ENCODE data around the gene EIF2B5.
"Not testable (repeated sequence)": the region's sequence is repeated elsewhere in the genome, so short reads cannot be mapped to it uniquely, and the experiment has no call there.

Gene EIF2B5
- total RNA-seq = 37.1 to 85.1 (median 54.5) reads per million in 17 experiments

GRCh38 chr3:184135149-184135910 is at the start of gene EIF2B5:
TSS of gene EIF2B5 (plus strand) at chr3:184135358. CDS start at chr3:184135386, 28 bp downstream.
- peak; percentile 92 to 96 (median 96) for DNase-seq

GRCh38 chr3:184085389-184085852 is 49.7 kb upstream of the EIF2B5 start:
- DNase-seq = peak in 3 of 4 experiments; percentile 14 to 28 (median 15)

- DNase-seq = peak in 1 of 4 experiments; percentile 4
Observed at GRCh38 chr3:184092199-184092598, 43.0 kb upstream of the EIF2B5 start.

- DNase-seq = no peak
Observed at GRCh38 chr3:184096811-184097383, 38.3 kb upstream of the EIF2B5 start, which contains the start of gene HTR3E. TSS of gene HTR3E (plus strand) at chr3:184097064. CDS start at chr3:184097530, 466 bp downstream.

GRCh38 chr3:184097556-184097955 is 37.6 kb upstream of the EIF2B5 start:
- DNase-seq = no peak

- DNase-seq = no peak
Observed at GRCh38 chr3:184099806-184100686, 35.1 kb upstream of the EIF2B5 start.

GRCh38 chr3:184110316-184110725 is 24.8 kb upstream of the EIF2B5 start:
- DNase-seq = no peak

GRCh38 chr3:184116017-184116416 is 19.1 kb upstream of the EIF2B5 start:
- no peak for DNase-seq

- DNase-seq = no peak
Observed at GRCh38 chr3:184117636-184118035, 17.5 kb upstream of the EIF2B5 start.

- DNase-seq = not testable (repeated sequence)
Observed at GRCh38 chr3:184121031-184121430, 14.1 kb upstream of the EIF2B5 start.

- no peak for DNase-seq
Observed at GRCh38 chr3:184126006-184126405, 9.2 kb upstream of the EIF2B5 start.

- DNase-seq = peak; percentile 37 to 64 (median 44)
Observed at GRCh38 chr3:184129012-184129411, 6.1 kb upstream of the EIF2B5 start.

GRCh38 chr3:184132945-184133344 is 2.2 kb upstream of the EIF2B5 start:
- DNase-seq = no peak

- peak; percentile 83 to 91 (median 89) for DNase-seq
Observed at GRCh38 chr3:184133840-184134745, 1.1 kb upstream of the EIF2B5 start.

GRCh38 chr3:184134746-184135148 is 411 bp upstream of the EIF2B5 start:
- DNase-seq = no peak

GRCh38 chr3:184135911-184136260 is 728 bp downstream of the EIF2B5 start:
- peak in 1 of 4 experiments; percentile 7 for DNase-seq

- DNase-seq = no peak
Observed at GRCh38 chr3:184140436-184140835, 5.3 kb downstream of the EIF2B5 start.

- no peak for DNase-seq
Observed at GRCh38 chr3:184142199-184142598, 7.0 kb downstream of the EIF2B5 start.

GRCh38 chr3:184143327-184143726 is 8.2 kb downstream of the EIF2B5 start:
- DNase-seq = no peak

- DNase-seq = no peak
Observed at GRCh38 chr3:184144505-184144904, 9.3 kb downstream of the EIF2B5 start.

- peak in 2 of 4 experiments; percentile 9 to 38 for DNase-seq
Observed at GRCh38 chr3:184145111-184145524, 10.0 kb downstream of the EIF2B5 start.

Measured in suppressor macrophage (primary cell).